Measurements from ENCODE around the gene NISCH. TPM values are rescaled to one million over a fixed set of nuclear protein-coding genes. Genes with fewer than 3 reads are reported as not detected.

Gene NISCH
- total RNA-seq, 1 experiment from 2014 or later: 48.6 TPM

- no peak for TF ChIP-seq EZH2 (IDR thresholded peaks at IDR 0.05; ENCODE audit: borderline replicate concordance, low read depth, low read length, poor library complexity, severe bottlenecking)
- TF ChIP-seq, protein P1, sequence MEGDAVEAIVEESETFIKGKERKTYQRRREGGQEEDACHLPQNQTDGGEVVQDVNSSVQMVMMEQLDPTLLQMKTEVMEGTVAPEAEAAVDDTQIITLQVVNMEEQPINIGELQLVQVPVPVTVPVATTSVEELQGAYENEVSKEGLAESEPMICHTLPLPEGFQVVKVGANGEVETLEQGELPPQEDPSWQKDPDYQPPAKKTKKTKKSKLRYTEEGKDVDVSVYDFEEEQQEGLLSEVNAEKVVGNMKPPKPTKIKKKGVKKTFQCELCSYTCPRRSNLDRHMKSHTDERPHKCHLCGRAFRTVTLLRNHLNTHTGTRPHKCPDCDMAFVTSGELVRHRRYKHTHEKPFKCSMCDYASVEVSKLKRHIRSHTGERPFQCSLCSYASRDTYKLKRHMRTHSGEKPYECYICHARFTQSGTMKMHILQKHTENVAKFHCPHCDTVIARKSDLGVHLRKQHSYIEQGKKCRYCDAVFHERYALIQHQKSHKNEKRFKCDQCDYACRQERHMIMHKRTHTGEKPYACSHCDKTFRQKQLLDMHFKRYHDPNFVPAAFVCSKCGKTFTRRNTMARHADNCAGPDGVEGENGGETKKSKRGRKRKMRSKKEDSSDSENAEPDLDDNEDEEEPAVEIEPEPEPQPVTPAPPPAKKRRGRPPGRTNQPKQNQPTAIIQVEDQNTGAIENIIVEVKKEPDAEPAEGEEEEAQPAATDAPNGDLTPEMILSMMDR (conservative IDR thresholded peaks at IDR 0.05; ENCODE audit: low read depth, low read length): no peak
- Histone ChIP-seq H3K36me3 (ENCODE audit: insufficient read depth, low read length, poor library complexity, severe bottlenecking) (no peaks in the 10 kb centered on the region), H3K27ac (ENCODE audit: low read depth, low read length, poor library complexity, severe bottlenecking) (peak overlapping the region; percentile 67), H3K9me3 (ENCODE audit: low read depth, low read length, poor library complexity, severe bottlenecking) (no peaks in the 10 kb centered on the region), H3K27me3 (replicated peaks; ENCODE audit: insufficient read depth, low read depth, low read length, poor library complexity) (no peaks in the 10 kb centered on the region), H3K4me3 (ENCODE audit: low read depth, low read length, poor library complexity, severe bottlenecking) (peak overlapping the region; percentile 60), H3K4me1 (ENCODE audit: insufficient read depth, low read length, poor library complexity, severe bottlenecking) (no peaks in the 10 kb centered on the region)
- intact Hi-C loops (cut with micrococcal nuclease; ENCODE audit: unreplicated experiment): no loop called here
- POLR2A ChIA-PET (ENCODE audit: low non-redundant PET): no interaction called here
- CTCF ChIA-PET: no interaction called here
- BruUV-seq (replicated peaks): no TSS peak
- DNase-seq (ENCODE audit: low spot score): no peak
These were observed 77.6 kb downstream of the NISCH start for GRCh38 chr3:52532838-52533622.

- intact Hi-C loops (cut with micrococcal nuclease; ENCODE audit: unreplicated experiment): no loop called here
- peak within 1 kb of the TSS; percentile 67 for H3K27ac ChIP-seq (ENCODE audit: low read depth, low read length, poor library complexity, severe bottlenecking)
These were observed 78.3 kb downstream of the NISCH start, which contains the start of gene NT5DC2 for GRCh38 chr3:52533623-52534280. TSS of gene NT5DC2 (minus strand) at chr3:52533857. CDS start at chr3:52533737, 120 bp downstream.

GRCh38 chr3:52534281-52535183 lies 79.1 kb downstream of the NISCH start:
- no TSS peak for BruUV-seq (replicated peaks)
- no peak for DNase-seq (ENCODE audit: low spot score)
- Histone ChIP-seq H3K27me3 (replicated peaks; ENCODE audit: insufficient read depth, low read depth, low read length, poor library complexity) (no peaks in the 10 kb centered on the region), H3K4me1 (ENCODE audit: insufficient read depth, low read length, poor library complexity, severe bottlenecking) (no peaks in the 10 kb centered on the region), H3K27ac (ENCODE audit: low read depth, low read length, poor library complexity, severe bottlenecking) (peak overlapping the region; percentile 42), H3K9me3 (ENCODE audit: low read depth, low read length, poor library complexity, severe bottlenecking) (no peaks in the 10 kb centered on the region), H3K36me3 (ENCODE audit: insufficient read depth, low read length, poor library complexity, severe bottlenecking) (no peaks in the 10 kb centered on the region), H3K4me3 (ENCODE audit: low read depth, low read length, poor library complexity, severe bottlenecking) (peak overlapping the region; percentile 36)
- TF ChIP-seq, protein P1 (conservative IDR thresholded peaks at IDR 0.05; ENCODE audit: low read depth, low read length): no peak
- TF ChIP-seq EZH2 (IDR thresholded peaks at IDR 0.05; ENCODE audit: borderline replicate concordance, low read depth, low read length, poor library complexity, severe bottlenecking): no peak
- ChIA-PET CTCF (no interaction called here), POLR2A (ENCODE audit: low non-redundant PET) (no interaction called here)
- intact Hi-C loops (cut with micrococcal nuclease; ENCODE audit: unreplicated experiment): no loop called here

More at GRCh38 chr3:52533623-52534280, 78.3 kb downstream of the NISCH start, which contains the start of gene NT5DC2:
- Histone ChIP-seq H3K9me3 (ENCODE audit: low read depth, low read length, poor library complexity, severe bottlenecking) (no peaks in the 10 kb centered on the region), H3K4me3 (ENCODE audit: low read depth, low read length, poor library complexity, severe bottlenecking) (peak within 1 kb of the TSS; percentile 60), H3K27me3 (replicated peaks; ENCODE audit: insufficient read depth, low read depth, low read length, poor library complexity) (no peaks in the 10 kb centered on the region), H3K36me3 (ENCODE audit: insufficient read depth, low read length, poor library complexity, severe bottlenecking) (no peaks in the 10 kb centered on the region), H3K4me1 (ENCODE audit: insufficient read depth, low read length, poor library complexity, severe bottlenecking) (no peaks in the 10 kb centered on the region)
- ChIA-PET CTCF (no interaction called here), POLR2A (ENCODE audit: low non-redundant PET) (no interaction called here)
- no TSS peak for BruUV-seq (replicated peaks)
- TF ChIP-seq, protein P1 (conservative IDR thresholded peaks at IDR 0.05; ENCODE audit: low read depth, low read length): no peak
- no peak for TF ChIP-seq EZH2 (IDR thresholded peaks at IDR 0.05; ENCODE audit: borderline replicate concordance, low read depth, low read length, poor library complexity, severe bottlenecking)
- peak; percentile 71 for DNase-seq (ENCODE audit: low spot score)
